Measurements from ENCODE around the gene FGD6. TPM values are rescaled to one million over a fixed set of nuclear protein-coding genes. Genes with fewer than 3 reads are reported as not detected.

Gene FGD6
- total RNA-seq, 1 experiment from 2014 or later: 18.2 TPM

- H3K27ac ChIP-seq (ENCODE audit: low read depth, low read length): peak overlapping the region; percentile 79
- H3K79me2 ChIP-seq (ENCODE audit: insufficient read depth, low read length): peaks cover 93% of the 10 kb centered on the region
- intact Hi-C loops (cut with micrococcal nuclease): no loop called here
- H3K9me3 ChIP-seq (ENCODE audit: control insufficient read depth in 1 of 2, insufficient read depth in 1 of 2, low read depth in 1 of 2, low read length in 2 of 2): no peaks in the 10 kb centered on the region
- DNase-seq (ENCODE audit: low read depth, low spot score) (no peak), ATAC-seq (no peak)
- POLR2A ChIA-PET: interaction anchor here (1.0 to 1.5 kb wide), 4 partner anchors 8 to 101 kb away, joined by 4 to 7 read pairs (median 4); no protein-coding TSS in a partner anchor
- CTCF ChIA-PET: interaction anchor here (0.7 to 1.7 kb wide), 5 partner anchors 10 to 145 kb away, joined by 3 to 27 read pairs (median 3); partner anchors contain the start of gene NR2C1
- peak overlapping the region; percentile 72 for H3K9ac ChIP-seq (ENCODE audit: low read length)
- TF ChIP-seq POLR2A (IDR thresholded peaks at IDR 0.05; ENCODE audit: borderline replicate concordance, extremely low read depth, insufficient read depth, insufficient read length) (peak; percentile 16), EGR1 (IDR thresholded peaks at IDR 0.05; ENCODE audit: low read depth) (0 out of 2 replicates have a peak, but pooled peaks have one; percentile 27), TCF7L2 (IDR thresholded peaks at IDR 0.05; ENCODE audit: borderline replicate concordance, extremely low read depth, insufficient read depth, insufficient read length) (no peak), ZFX (IDR thresholded peaks at IDR 0.05) (peak; percentile 67)
- H3K36me3 ChIP-seq (ENCODE audit: control insufficient read depth in 1 of 2, insufficient read depth in 2 of 2, low read length in 2 of 2): no peaks in the 10 kb centered on the region; a peak in 1 of 4 replicates
- TSS peak; percentile 69 for BruUV-seq (replicated peaks)
- no peaks in the 10 kb centered on the region for H3K27me3 ChIP-seq (ENCODE audit: insufficient read depth, low read length)
- peaks cover 3 to 27% of the 10 kb centered on the region in 2 experiments; a peak in 2 of 4 replicates for H3K4me1 ChIP-seq (ENCODE audit: control insufficient read depth in 1 of 2, insufficient read depth in 2 of 2, low read length in 2 of 2)
- no peaks in the 10 kb centered on the region for H3K9me2 ChIP-seq (ENCODE audit: insufficient read depth)
- peak overlapping the region; percentile 83 for H3K4me2 ChIP-seq (ENCODE audit: low read length)
- peak overlapping the region; percentile 71 to 83 for H3K4me3 ChIP-seq (replicated peaks in 1 of 2; ENCODE audit: low read depth in 1 of 2, low read length in 2 of 2)
- H4K20me1 ChIP-seq (ENCODE audit: insufficient read depth): no peaks in the 10 kb centered on the region
- no peak overlapping the region for H2AFZ ChIP-seq (ENCODE audit: low read depth, low read length, poor library complexity, severe bottlenecking)
- RAD21 ChIA-PET (ENCODE audit: low non-redundant PET in 1 of 2, low total read pairs in 2 of 2, uncharacterized antibody in 2 of 2, unreplicated experiment in 2 of 2): interaction anchor here (0.8 to 1.5 kb wide), 5 partner anchors 41 to 316 kb away, joined by 3 to 19 read pairs (median 5); no protein-coding TSS in a partner anchor
Measured at GRCh38 chr12:95218150-95219133, 1.2 kb upstream of the FGD6 start.

DNA sequence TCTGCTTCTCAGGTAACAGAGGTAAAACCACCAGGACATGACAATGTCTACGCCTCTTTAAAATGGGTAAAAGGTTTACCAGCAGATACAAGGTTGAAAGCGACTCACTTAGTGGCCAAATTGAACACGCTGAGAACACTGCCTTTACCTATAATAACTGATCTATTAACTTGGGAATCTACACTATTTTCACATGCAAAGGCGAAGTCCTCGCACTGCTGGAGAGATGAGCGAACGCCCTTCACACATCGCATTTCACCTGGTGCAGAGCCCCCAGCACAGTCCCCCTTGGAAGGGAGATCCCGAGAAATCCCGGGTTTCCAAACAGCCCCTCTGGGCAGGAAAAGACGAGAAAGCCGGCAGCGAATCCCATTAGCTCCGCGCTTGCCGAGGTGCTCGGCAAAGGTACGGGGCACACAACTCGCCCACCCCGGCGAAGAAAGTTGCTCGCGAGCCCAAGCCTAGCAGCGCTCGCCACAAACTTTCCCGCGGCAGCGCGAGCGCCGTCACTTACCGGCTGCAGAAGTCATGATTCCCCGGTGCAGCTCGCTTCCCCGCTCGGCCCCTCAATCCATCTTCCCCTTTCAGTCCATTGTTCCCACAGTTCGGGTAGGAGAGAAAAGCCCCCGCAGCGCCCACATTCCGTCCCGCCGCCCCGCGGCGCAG is 423 bp downstream of the FGD6 start:
- Histone ChIP-seq H3K36me3 (ENCODE audit: control insufficient read depth in 1 of 2, insufficient read depth in 2 of 2, low read length in 2 of 2) (no peaks in the 10 kb centered on the region; a peak in 1 of 4 replicates), H3K4me3 (replicated peaks in 1 of 2; ENCODE audit: low read depth in 1 of 2, low read length in 2 of 2) (peak overlapping the region; percentile 73 to 83), H3K79me2 (ENCODE audit: insufficient read depth, low read length) (peaks cover 92% of the 10 kb centered on the region), H4K20me1 (ENCODE audit: insufficient read depth) (no peaks in the 10 kb centered on the region), H3K4me1 (ENCODE audit: control insufficient read depth in 1 of 2, insufficient read depth in 2 of 2, low read length in 2 of 2) (peaks cover 3 to 27% of the 10 kb centered on the region in 2 experiments; a peak in 2 of 4 replicates), H3K9ac (ENCODE audit: low read length) (peak overlapping the region; percentile 72), H2AFZ (ENCODE audit: low read depth, low read length, poor library complexity, severe bottlenecking) (no peak overlapping the region), H3K4me2 (ENCODE audit: low read length) (peak overlapping the region; percentile 83), H3K27ac (ENCODE audit: low read depth, low read length) (peak overlapping the region; percentile 73), H3K9me3 (ENCODE audit: control insufficient read depth in 1 of 2, insufficient read depth in 1 of 2, low read depth in 1 of 2, low read length in 2 of 2) (no peaks in the 10 kb centered on the region), H3K9me2 (ENCODE audit: insufficient read depth) (no peaks in the 10 kb centered on the region), H3K27me3 (ENCODE audit: insufficient read depth, low read length) (no peaks in the 10 kb centered on the region)
- TF ChIP-seq, protein P1, sequence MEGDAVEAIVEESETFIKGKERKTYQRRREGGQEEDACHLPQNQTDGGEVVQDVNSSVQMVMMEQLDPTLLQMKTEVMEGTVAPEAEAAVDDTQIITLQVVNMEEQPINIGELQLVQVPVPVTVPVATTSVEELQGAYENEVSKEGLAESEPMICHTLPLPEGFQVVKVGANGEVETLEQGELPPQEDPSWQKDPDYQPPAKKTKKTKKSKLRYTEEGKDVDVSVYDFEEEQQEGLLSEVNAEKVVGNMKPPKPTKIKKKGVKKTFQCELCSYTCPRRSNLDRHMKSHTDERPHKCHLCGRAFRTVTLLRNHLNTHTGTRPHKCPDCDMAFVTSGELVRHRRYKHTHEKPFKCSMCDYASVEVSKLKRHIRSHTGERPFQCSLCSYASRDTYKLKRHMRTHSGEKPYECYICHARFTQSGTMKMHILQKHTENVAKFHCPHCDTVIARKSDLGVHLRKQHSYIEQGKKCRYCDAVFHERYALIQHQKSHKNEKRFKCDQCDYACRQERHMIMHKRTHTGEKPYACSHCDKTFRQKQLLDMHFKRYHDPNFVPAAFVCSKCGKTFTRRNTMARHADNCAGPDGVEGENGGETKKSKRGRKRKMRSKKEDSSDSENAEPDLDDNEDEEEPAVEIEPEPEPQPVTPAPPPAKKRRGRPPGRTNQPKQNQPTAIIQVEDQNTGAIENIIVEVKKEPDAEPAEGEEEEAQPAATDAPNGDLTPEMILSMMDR (IDR thresholded peaks at IDR 0.05 in 2 of 3, conservative IDR thresholded peaks at IDR 0.05 in 1 of 3; ENCODE audit: borderline replicate concordance in 1 of 3, insufficient read depth in 1 of 3, low read depth in 2 of 3, low read length in 2 of 3): no peak
- TF ChIP-seq SIN3A (IDR thresholded peaks at IDR 0.05; ENCODE audit: low read depth): no peak
- TF ChIP-seq MAX (IDR thresholded peaks at IDR 0.05): peak; percentile 24; the same call in 1 of the 2 replicates
- TF ChIP-seq JUND (IDR thresholded peaks at IDR 0.05): no peak
- RAD21 ChIA-PET (ENCODE audit: low non-redundant PET in 1 of 2, low total read pairs in 2 of 2, uncharacterized antibody in 2 of 2, unreplicated experiment in 2 of 2): interaction anchor here (1.5 kb wide), 3 partner anchors 43 to 100 kb away, joined by 4 to 19 read pairs (median 15); no protein-coding TSS in a partner anchor
- CTCF ChIA-PET: interaction anchor here (0.9 to 1.7 kb wide), 6 partner anchors 13 to 358 kb away, joined by 3 to 27 read pairs (median 4); partner anchors contain the start of gene NR2C1
- TSS peak; percentile 53 for BruUV-seq (replicated peaks)
- peak; percentile 25 for ATAC-seq
- no peak for DNase-seq (ENCODE audit: low read depth, low spot score)
- intact Hi-C loops (cut with micrococcal nuclease): loop anchor here (1.0 to 2.0 kb wide), 4 partner anchors 34 to 317 kb away; partner anchors contain the start of gene NR2C1
- POLR2A ChIA-PET: interaction anchor here (0.8 to 1.5 kb wide), 7 partner anchors 9 to 99 kb away, joined by 3 to 7 read pairs (median 5); no protein-coding TSS in a partner anchor
